Upper lobe of left lung (tissue), 6 donors: Measurements from ENCODE around the gene DNAH9. TPM values are rescaled to one million over a fixed set of nuclear protein-coding genes. Genes with fewer than 3 reads are reported as not detected.

Source experiments
- ATAC-seq, 2 donors: fragments of 200-7000 bp; cut with Tn5 transposase; one replicate each; pipeline ENCODE4 v1.9.1; 2022; ENCODE audit warnings: mild to moderate bottlenecking in 2 of 2, moderate library complexity in 2 of 2; ENCODE audit not compliant: low FRiP score in 2 of 2
- DNase-seq, 2 donors: peaks; one replicate each; pipeline ENCODE4 v3.0.0-alpha.2; 2019 to 2020
- H3K27ac ChIP-seq, 4 donors: fragments of 200-600 bp; sonication (generic); one replicate each; pipeline ENCODE4 v1.5.1; 2016 to 2019
- H3K27me3 ChIP-seq, 4 donors: fragments of 200-600 bp; sonication (generic); one replicate each; pipeline ENCODE4 v1.5.1; 2017 to 2019
- H3K36me3 ChIP-seq, 4 donors: fragments of 200-600 bp; sonication (generic); one replicate each; pipeline ENCODE4 v1.5.1; 2016 to 2019
- H3K4me1 ChIP-seq, 4 donors: fragments of 200-600 bp; sonication (generic); one replicate each; pipeline ENCODE4 v1.5.1; 2018 to 2019
- H3K4me3 ChIP-seq, 4 donors: fragments of 200-600 bp; sonication (generic); one replicate each; pipeline ENCODE4 v1.5.1; 2017 to 2019; ENCODE audit warnings: mild to moderate bottlenecking in 2 of 4, moderate library complexity in 1 of 4
- H3K9me3 ChIP-seq, 4 donors: fragments of 200-600 bp; sonication (generic); one replicate each; pipeline ENCODE4 v1.5.1; 2018 to 2019
- EP300 ChIP-seq, 4 donors: sonication (generic); formaldehyde crosslinking; IDR thresholded peaks; one replicate each; pipeline ENCODE4 v1.5.1; 2017; ENCODE audit warnings: antibody characterized with exemption in 4 of 4, control low read depth in 2 of 4
- POLR2A ChIP-seq, 4 donors: fragments of 450-650 bp; IDR thresholded peaks; one replicate each; pipeline ENCODE4 v1.5.1; 2016 to 2017; ENCODE audit warnings: antibody characterized with exemption in 4 of 4, mild to moderate bottlenecking in 2 of 4
- POLR2AphosphoS5 ChIP-seq, 2 donors: sonication (generic); formaldehyde crosslinking; IDR thresholded peaks; one replicate each; pipeline ENCODE4 v1.5.1; 2017; ENCODE audit warnings: antibody characterized with exemption in 2 of 2
- WGBS, 2 donors: methylation state at CpG; one replicate each; pipeline ENCODE4 v1.1.5; 2017 to 2018; 5-methylcytosine and 5-hydroxymethylcytosine counted together
- total RNA-seq, 6 donors: library from RNA; depleted of rRNA in 4 of 6; stranded (reverse); fragments of >200 nt in 4 of 6; gene quantifications; one replicate each; pipeline versions ENCODE4 v1.1.0 to v1.2.1, GENCODE V29; 2016 to 2021
- TF ChIP-seq, protein P1 (sequence below), 6 experiments: fragments of 450-650 bp in 4 of 6; fragments of 200-600 bp in 2 of 6; sonication (generic) in 2 of 6; IDR thresholded peaks; one replicate each; pipeline ENCODE4 v1.5.1; 2016 to 2019; ENCODE audit warnings: antibody characterized with exemption in 6 of 6
- donor health status: DM: no; HTN: no; CAD: no; lungs with moderate emphysema.
- donor health status: DM: no; HTN: yes; CAD: no; lungs with severe emphysema.

Gene DNAH9
- total RNA-seq, 6 donors from 2014 or later = 0.92 to 42.6 (median 14.8) TPM

DNA sequence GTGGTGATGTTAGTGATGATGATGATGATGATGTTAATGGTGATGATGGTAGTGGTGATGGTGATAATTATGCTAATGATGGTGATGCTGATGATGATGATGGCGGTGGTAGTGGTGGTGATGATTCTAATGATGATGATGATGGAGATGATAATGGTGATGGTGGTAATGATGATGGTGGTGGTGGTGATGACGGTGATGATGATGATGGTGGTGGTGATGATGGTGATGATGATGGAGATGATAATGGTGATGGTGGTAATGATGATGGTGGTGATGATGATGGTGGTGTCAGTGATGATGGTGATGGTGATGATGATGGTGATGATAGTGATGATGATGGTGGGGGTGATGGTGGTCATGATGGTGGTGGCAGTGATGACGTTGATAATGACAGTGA, 132.5 kb downstream of the DNAH9 start:
- ATAC-seq (no peak), DNase-seq (no peak)
- no peaks in the 10 kb centered on the region for H3K36me3 ChIP-seq
- no peak overlapping the region for H3K4me3 ChIP-seq
- TF ChIP-seq POLR2AphosphoS5 (IDR thresholded peaks at IDR 0.05) (no peak), POLR2A (IDR thresholded peaks at IDR 0.05) (no peak), EP300 (IDR thresholded peaks at IDR 0.05) (no peak)
- TF ChIP-seq, protein P1, sequence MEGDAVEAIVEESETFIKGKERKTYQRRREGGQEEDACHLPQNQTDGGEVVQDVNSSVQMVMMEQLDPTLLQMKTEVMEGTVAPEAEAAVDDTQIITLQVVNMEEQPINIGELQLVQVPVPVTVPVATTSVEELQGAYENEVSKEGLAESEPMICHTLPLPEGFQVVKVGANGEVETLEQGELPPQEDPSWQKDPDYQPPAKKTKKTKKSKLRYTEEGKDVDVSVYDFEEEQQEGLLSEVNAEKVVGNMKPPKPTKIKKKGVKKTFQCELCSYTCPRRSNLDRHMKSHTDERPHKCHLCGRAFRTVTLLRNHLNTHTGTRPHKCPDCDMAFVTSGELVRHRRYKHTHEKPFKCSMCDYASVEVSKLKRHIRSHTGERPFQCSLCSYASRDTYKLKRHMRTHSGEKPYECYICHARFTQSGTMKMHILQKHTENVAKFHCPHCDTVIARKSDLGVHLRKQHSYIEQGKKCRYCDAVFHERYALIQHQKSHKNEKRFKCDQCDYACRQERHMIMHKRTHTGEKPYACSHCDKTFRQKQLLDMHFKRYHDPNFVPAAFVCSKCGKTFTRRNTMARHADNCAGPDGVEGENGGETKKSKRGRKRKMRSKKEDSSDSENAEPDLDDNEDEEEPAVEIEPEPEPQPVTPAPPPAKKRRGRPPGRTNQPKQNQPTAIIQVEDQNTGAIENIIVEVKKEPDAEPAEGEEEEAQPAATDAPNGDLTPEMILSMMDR (IDR thresholded peaks at IDR 0.05) = no peak
- H3K27ac ChIP-seq = no peak overlapping the region
- H3K27me3 ChIP-seq = no peaks in the 10 kb centered on the region
- no peaks in the 10 kb centered on the region for H3K9me3 ChIP-seq
- H3K4me1 ChIP-seq = no peaks in the 10 kb centered on the region
- WGBS, 2 donors = 92 to 93% methylated on average over 3 of the region's 3 CpGs

DNA sequence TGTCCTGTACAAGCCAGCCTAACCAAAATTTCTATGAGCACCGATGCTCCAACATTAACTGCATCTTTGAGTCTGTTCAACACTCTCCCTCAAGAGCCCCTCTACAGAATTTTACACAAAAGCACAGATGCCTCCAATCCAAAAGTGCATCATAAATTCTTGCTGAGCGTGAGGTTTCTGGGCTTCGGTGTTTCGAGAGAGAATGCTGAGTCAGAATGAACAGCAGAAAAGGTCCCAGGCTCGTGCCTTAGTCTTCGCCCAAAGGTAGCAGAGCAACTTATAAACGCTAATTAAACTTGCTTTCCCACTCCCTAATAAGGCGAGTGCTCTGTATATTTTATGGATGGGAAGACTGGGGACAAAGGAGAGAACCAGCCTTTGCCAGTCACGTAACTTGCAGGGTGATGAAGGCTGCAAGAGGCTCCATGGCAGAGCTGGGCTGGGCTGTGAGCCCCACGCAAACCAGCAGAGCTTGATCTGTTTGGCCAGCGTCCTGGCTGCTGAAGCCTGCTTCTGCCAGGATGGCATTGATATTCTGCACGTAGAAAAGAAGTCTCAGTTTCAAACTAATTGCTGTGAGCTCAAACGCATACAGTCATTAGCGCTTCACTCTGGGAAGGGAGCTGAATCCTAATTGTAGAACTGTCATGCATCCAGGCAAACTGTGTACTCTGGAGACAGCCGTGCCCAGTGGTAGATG, 138.5 kb downstream of the DNAH9 start:
- TF ChIP-seq, protein P1 (IDR thresholded peaks at IDR 0.05) = no peak
- TF ChIP-seq EP300 (IDR thresholded peaks at IDR 0.05) (no peak), POLR2AphosphoS5 (IDR thresholded peaks at IDR 0.05) (no peak), POLR2A (IDR thresholded peaks at IDR 0.05) (no peak)
- no peaks in the 10 kb centered on the region for H3K9me3 ChIP-seq
- no peaks in the 10 kb centered on the region for H3K4me1 ChIP-seq
- H3K36me3 ChIP-seq = no peaks in the 10 kb centered on the region
- H3K4me3 ChIP-seq = no peak overlapping the region
- DNase-seq (no peak), ATAC-seq (no peak)
- H3K27me3 ChIP-seq = no peaks in the 10 kb centered on the region
- H3K27ac ChIP-seq = no peak overlapping the region
- 74 to 79% methylated on average over 15 of the region's 15 CpGs for WGBS, 2 donors

DNA sequence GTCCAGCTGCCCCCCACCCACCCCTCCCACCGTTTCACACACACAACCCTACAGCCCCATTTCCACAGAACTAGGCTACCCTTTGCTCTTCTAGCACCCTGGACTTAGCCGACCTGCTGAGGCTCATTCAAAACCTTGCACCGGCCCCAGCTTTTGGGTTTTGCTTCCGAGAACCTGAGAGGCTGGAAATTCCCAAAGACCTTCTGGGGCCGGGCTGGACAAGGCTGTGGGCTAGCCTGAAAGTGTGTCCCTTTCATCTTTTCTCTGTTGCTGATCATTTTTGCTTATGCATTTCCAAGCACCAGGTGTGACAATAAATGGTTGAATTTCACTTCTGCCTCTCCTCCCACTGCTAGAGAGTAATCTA, 139.0 kb downstream of the DNAH9 start:
- Histone ChIP-seq H3K27ac (no peak overlapping the region), H3K27me3 (no peaks in the 10 kb centered on the region), H3K4me3 (no peak overlapping the region), H3K36me3 (no peaks in the 10 kb centered on the region), H3K9me3 (no peaks in the 10 kb centered on the region), H3K4me1 (no peaks in the 10 kb centered on the region)
- TF ChIP-seq POLR2A (IDR thresholded peaks at IDR 0.05) (no peak), EP300 (IDR thresholded peaks at IDR 0.05) (no peak), POLR2AphosphoS5 (IDR thresholded peaks at IDR 0.05) (no peak)
- TF ChIP-seq, protein P1 (IDR thresholded peaks at IDR 0.05) = no peak
- DNase-seq = no peak
- WGBS, 2 donors = 69 to 71% methylated on average over 5 of the region's 5 CpGs
- no peak for ATAC-seq

DNA sequence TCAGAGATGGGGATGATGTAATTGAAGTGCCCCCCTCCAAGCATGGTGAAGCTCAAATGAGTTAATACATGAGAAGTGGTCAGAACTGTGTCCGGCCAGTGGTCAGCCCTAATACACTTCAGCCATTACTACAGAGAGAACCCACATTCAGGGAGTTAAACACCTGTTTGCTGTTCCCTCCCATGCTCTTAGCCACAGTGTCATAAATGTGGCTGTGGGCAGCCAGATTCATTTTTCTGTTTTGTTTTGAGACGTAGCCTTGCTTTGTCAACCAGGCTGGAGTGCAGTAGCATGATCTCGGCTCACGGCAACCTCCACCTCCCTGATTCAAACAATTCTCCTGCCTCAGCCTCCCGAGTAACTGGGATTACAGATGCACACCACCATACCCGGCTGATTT, 139.9 kb downstream of the DNAH9 start:
- Histone ChIP-seq H3K36me3 (no peaks in the 10 kb centered on the region), H3K27me3 (no peaks in the 10 kb centered on the region), H3K4me1 (no peaks in the 10 kb centered on the region), H3K4me3 (no peak overlapping the region), H3K27ac (no peak overlapping the region), H3K9me3 (no peaks in the 10 kb centered on the region)
- TF ChIP-seq EP300 (IDR thresholded peaks at IDR 0.05) = no peak
- TF ChIP-seq POLR2A (IDR thresholded peaks at IDR 0.05) = no peak
- TF ChIP-seq POLR2AphosphoS5 (IDR thresholded peaks at IDR 0.05) = no peak
- TF ChIP-seq, protein P1 (IDR thresholded peaks at IDR 0.05) = no peak
- no peak for DNase-seq
- 79 to 95% methylated on average over 6 of the region's 6 CpGs for WGBS, 2 donors
- ATAC-seq = no peak

DNA sequence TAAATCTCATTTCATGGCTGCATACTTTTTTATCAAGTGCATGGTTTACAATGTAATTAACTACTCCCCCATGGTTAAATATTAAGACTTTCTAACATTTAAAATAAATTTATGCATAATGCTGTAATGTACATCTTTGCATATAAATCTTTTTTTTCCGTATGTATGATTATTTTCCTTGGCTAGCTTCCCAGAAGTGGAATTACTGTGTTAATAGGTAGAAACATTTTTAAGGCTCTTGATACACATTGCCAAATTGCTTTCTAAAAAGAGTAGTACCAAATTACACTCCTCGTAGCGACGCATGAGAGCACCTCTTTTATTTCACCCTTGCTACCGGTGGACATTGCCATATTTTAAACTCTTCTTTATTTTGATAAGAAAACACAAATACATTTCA, 141.1 kb downstream of the DNAH9 start:
- no peaks in the 10 kb centered on the region for H3K4me1 ChIP-seq
- DNase-seq (no peak), ATAC-seq (no peak)
- 62 to 67% methylated on average over 5 of the region's 5 CpGs for WGBS, 2 donors
- no peaks in the 10 kb centered on the region for H3K27me3 ChIP-seq
- H3K9me3 ChIP-seq = no peaks in the 10 kb centered on the region
- H3K4me3 ChIP-seq = no peak overlapping the region
- no peak for TF ChIP-seq POLR2AphosphoS5 (IDR thresholded peaks at IDR 0.05)
- no peak for TF ChIP-seq EP300 (IDR thresholded peaks at IDR 0.05)
- no peak for TF ChIP-seq POLR2A (IDR thresholded peaks at IDR 0.05)
- TF ChIP-seq, protein P1 (IDR thresholded peaks at IDR 0.05) = no peak
- H3K27ac ChIP-seq = no peak overlapping the region
- no peaks in the 10 kb centered on the region for H3K36me3 ChIP-seq
